MM.1S (cell line): ENCODE measurements around the gene ARHGAP28.

Experiments
- DNase-seq: peaks from one replicate; pipeline ENCODE4 v3.0.0-alpha.2; 2015
- H2AFZ ChIP-seq: fragments of 300-600 bp; sonication (generic); 2 replicates; pipeline ENCODE4 v1.6.0; 2016; ENCODE audit warnings: antibody characterized with exemption, low read length
- H3F3A ChIP-seq: fragments of 300-600 bp; sonication (generic); 2 replicates; pipeline ENCODE4 v1.6.1; 2016; ENCODE audit warnings: mild to moderate bottlenecking, antibody characterized with exemption, low read length, moderate library complexity, mixed read lengths; ENCODE audit not compliant: insufficient read depth
- H3K27ac ChIP-seq: fragments of 300-600 bp; sonication (generic); 2 replicates; pipeline ENCODE4 v1.5.1; 2016; ENCODE audit warnings: mild to moderate bottlenecking, low read length
- H3K27me3 ChIP-seq: fragments of 300-600 bp; sonication (generic); replicated peaks from 2 replicates; pipeline ENCODE4 v1.6.0; 2016; ENCODE audit warnings: low read length; ENCODE audit not compliant: insufficient read depth
- H3K36me3 ChIP-seq: fragments of 300-600 bp; sonication (generic); replicated peaks from 2 replicates; pipeline ENCODE4 v1.6.1; 2016; ENCODE audit warnings: mild to moderate bottlenecking, low read length, mixed read lengths; ENCODE audit not compliant: insufficient read depth
- H3K4me1 ChIP-seq: fragments of 300-600 bp; sonication (generic); 2 replicates; pipeline ENCODE4 v1.6.1; 2016; ENCODE audit warnings: low read length, mixed read lengths
- H3K4me2 ChIP-seq: fragments of 300-600 bp; sonication (generic); 2 replicates; pipeline ENCODE4 v1.6.0; 2016; ENCODE audit warnings: low read depth, low read length
- H3K4me3 ChIP-seq: fragments of 300-600 bp; sonication (generic); 2 replicates; pipeline ENCODE4 v1.5.1; 2016; ENCODE audit warnings: low read length, mixed read lengths
- H3K79me2 ChIP-seq: fragments of 300-600 bp; sonication (generic); 2 replicates; pipeline ENCODE4 v1.6.1; 2016; ENCODE audit warnings: mixed run types, low read length, mixed read lengths
- H3K9ac ChIP-seq: fragments of 300-600 bp; sonication (generic); 2 replicates; pipeline ENCODE4 v1.6.1; 2016; ENCODE audit warnings: low read length, mixed read lengths
- H3K9me2 ChIP-seq: fragments of 300-600 bp; sonication (generic); replicated peaks from 2 replicates; pipeline ENCODE4 v1.6.1; 2016; ENCODE audit warnings: mild to moderate bottlenecking, low read length, mixed read lengths; ENCODE audit not compliant: insufficient read depth
- H3K9me3 ChIP-seq: fragments of 300-600 bp; sonication (generic); replicated peaks from 2 replicates; pipeline ENCODE4 v1.6.1; 2016; ENCODE audit warnings: mild to moderate bottlenecking, low read length, mixed read lengths; ENCODE audit not compliant: insufficient read depth
- H4K20me1 ChIP-seq: fragments of 300-600 bp; sonication (generic); 2 replicates; pipeline ENCODE4 v1.6.1; 2016; ENCODE audit warnings: mild to moderate bottlenecking, low read length, moderate library complexity, mixed read lengths; ENCODE audit not compliant: insufficient read depth
- CTCF ChIP-seq: fragments of 300-600 bp; sonication (generic); IDR thresholded peaks from 2 replicates; pipeline ENCODE4 v1.5.1; 2016; ENCODE audit warnings: antibody characterized with exemption, low read length, mixed read lengths
- EZH2 ChIP-seq: fragments of 300-600 bp; sonication (generic); optimal IDR thresholded peaks from 2 replicates; pipeline ENCODE3; 2017; ENCODE audit warnings: low read depth, mild to moderate bottlenecking, antibody characterized with exemption, low read length, mixed read lengths
- EZH2phosphoT487 ChIP-seq: fragments of 300-600 bp; sonication (generic); IDR thresholded peaks from 2 replicates; pipeline ENCODE4 v1.6.1; 2018; ENCODE audit warnings: antibody characterized with exemption, low read length

The ARHGAP28 gene

GRCh38 chr18:6901286-6901926 is 171.9 kb downstream of the ARHGAP28 start:
- Histone ChIP-seq H3K4me3 (no peak overlapping the region), H3K79me2 (no peaks in the 10 kb centered on the region), H3K9me2 (no peaks in the 10 kb centered on the region), H3K36me3 (no peaks in the 10 kb centered on the region), H3F3A (no peaks in the 10 kb centered on the region), H3K4me2 (no peak overlapping the region), H2AFZ (no peak overlapping the region), H3K4me1 (no peaks in the 10 kb centered on the region), H4K20me1 (no peaks in the 10 kb centered on the region), H3K9ac (no peak overlapping the region), H3K27me3 (no peaks in the 10 kb centered on the region), H3K9me3 (no peaks in the 10 kb centered on the region), H3K27ac (no peak overlapping the region)
- no peak for DNase-seq
- TF ChIP-seq EZH2phosphoT487 (no peak), EZH2 (no peak), CTCF (no peak)

DNA sequence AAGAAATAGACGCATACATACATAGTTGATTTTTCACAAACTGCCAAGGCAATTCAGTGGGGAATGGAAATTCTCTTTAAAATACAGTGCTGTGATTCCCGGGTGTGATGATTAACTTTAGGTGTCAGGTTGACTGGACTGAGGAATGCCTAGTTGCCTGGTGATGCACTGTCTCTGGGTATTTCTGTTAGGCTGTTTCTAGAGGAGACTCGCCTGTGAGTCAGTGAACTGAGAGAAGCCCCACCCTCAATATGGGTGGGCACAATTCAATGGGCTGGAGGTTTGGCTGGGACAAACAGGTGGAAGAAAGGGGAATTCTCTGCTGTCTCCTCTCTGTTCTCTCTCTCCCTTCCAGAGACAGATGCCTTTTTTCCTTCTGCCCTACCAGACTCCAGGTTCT is 187.6 kb downstream of the ARHGAP28 start:
- no peak overlapping the region for H3K4me2 ChIP-seq
- no peaks in the 10 kb centered on the region for H3K36me3 ChIP-seq
- H3K79me2 ChIP-seq = no peaks in the 10 kb centered on the region
- H3K9me2 ChIP-seq = no peaks in the 10 kb centered on the region
- H4K20me1 ChIP-seq = no peaks in the 10 kb centered on the region
- H3F3A ChIP-seq = no peaks in the 10 kb centered on the region
- H3K4me1 ChIP-seq = no peaks in the 10 kb centered on the region
- DNase-seq = no peak
- no peaks in the 10 kb centered on the region for H3K9me3 ChIP-seq
- H2AFZ ChIP-seq = no peak overlapping the region
- no peaks in the 10 kb centered on the region for H3K27me3 ChIP-seq
- TF ChIP-seq EZH2phosphoT487 (no peak), CTCF (no peak), EZH2 (no peak)
- no peak overlapping the region for H3K27ac ChIP-seq
- no peak overlapping the region for H3K4me3 ChIP-seq
- no peak overlapping the region for H3K9ac ChIP-seq

DNA sequence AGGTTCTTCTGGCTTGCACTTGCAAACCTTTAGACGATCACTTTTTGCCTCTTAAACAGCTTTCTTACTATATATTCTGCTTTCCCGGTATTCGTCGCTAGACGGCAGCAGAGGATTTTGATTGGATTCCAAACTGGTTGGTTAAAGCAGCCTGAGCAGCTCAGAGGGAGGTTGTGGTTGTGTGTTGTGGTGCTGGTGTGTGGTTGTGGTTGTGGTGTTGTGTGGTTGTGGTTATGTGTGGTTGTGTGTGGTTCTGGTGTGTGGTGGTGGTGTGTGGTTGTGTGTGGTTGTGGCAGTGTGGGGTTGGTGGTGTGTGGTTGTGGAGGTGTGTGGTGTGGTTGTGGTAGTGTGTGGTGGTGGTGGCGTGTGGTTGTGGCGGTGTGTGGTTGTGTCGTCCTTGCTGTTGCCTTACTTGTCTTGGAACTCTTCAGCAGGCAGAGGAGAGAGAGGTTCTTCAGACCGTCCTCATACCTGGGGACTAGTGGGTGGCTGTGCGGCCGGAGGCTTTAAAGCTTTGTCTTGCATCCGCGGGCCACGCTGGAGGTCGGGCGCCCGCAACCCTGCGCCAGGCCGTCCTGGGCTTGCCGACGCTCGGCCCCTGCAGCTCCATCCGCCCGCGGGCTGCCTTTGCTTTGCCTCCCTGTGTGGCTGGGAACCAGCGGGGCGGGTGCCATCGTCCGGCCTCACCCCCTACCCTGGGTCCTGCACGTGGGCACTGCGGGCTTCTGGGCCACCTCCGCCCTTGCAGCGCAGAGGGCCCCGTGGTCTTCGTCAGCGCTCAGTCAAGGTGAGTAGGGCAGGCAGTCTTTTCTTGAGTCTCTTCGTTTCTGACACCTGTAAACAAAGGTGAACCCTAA is 190.8 kb downstream of the ARHGAP28 start:
- no peak overlapping the region for H2AFZ ChIP-seq
- H3K79me2 ChIP-seq = no peaks in the 10 kb centered on the region
- DNase-seq = peak; percentile 36
- H3K9ac ChIP-seq = no peak overlapping the region
- no peaks in the 10 kb centered on the region for H3F3A ChIP-seq
- H3K36me3 ChIP-seq = no peaks in the 10 kb centered on the region
- no peaks in the 10 kb centered on the region for H3K4me1 ChIP-seq
- no peaks in the 10 kb centered on the region for H3K9me2 ChIP-seq
- no peak overlapping the region for H3K4me3 ChIP-seq
- no peaks in the 10 kb centered on the region for H3K9me3 ChIP-seq
- no peaks in the 10 kb centered on the region for H3K27me3 ChIP-seq
- H4K20me1 ChIP-seq = no peaks in the 10 kb centered on the region
- TF ChIP-seq EZH2 = no peak
- no peak for TF ChIP-seq EZH2phosphoT487
- peak; percentile 58 for TF ChIP-seq CTCF
- no peak overlapping the region for H3K4me2 ChIP-seq
- no peak overlapping the region for H3K27ac ChIP-seq
